IMR-90 (cell line): ENCODE data around the gene ZNRD2. TPM values are rescaled to one million over a fixed set of nuclear protein-coding genes. Genes with fewer than 3 reads are reported as not detected.

Source experiments
- ATAC-seq: fragments of 200-7000 bp; cut with Tn5 transposase; 2 replicates; pipeline ENCODE4 v1.9.1; 2020; ENCODE audit warnings: low read depth, mild to moderate bottlenecking, moderate library complexity
- BruUV-seq: library from RNA; stranded (reverse); fragments of 400-500 nt; replicated peaks from 2 replicates; lab custom pipeline; 2021; lab: Mats Ljungman, UMichigan
- CTCF ChIA-PET: fragments of 300-600 bp; formaldehyde crosslinking; extraction: SDS; loops from one replicate; lab custom pipeline; 2021; ENCODE audit warnings: antibody characterized with exemption; lab: Yijun Ruan, JAX
- POLR2A ChIA-PET: fragments of 300-600 bp; sonication (Branson Sonifier 250); formaldehyde crosslinking; loops from one replicate; lab custom pipeline; 2022; ENCODE audit warnings: antibody characterized with exemption; ENCODE audit not compliant: unreplicated experiment; lab: Charles Lee
- DNase-seq: peaks from one replicate; pipeline ENCODE4 v3.0.0; 2013
- H2AFZ ChIP-seq: replicated peaks from 2 replicates; pipeline ENCODE3; 2013; ENCODE audit warnings: low read length, mild to moderate bottlenecking; ENCODE audit not compliant: poor library complexity
- H2AK5ac ChIP-seq: 2 replicates; pipeline ENCODE4 v1.6.1; 2013; ENCODE audit warnings: low read depth, low read length, inconsistent platforms
- H2AK9ac ChIP-seq: replicated peaks from 2 replicates; pipeline ENCODE3; 2013; ENCODE audit warnings: mild to moderate bottlenecking, low read depth, low read length, moderate library complexity; ENCODE audit not compliant: poor library complexity
- H2BK120ac ChIP-seq: 2 replicates; pipeline ENCODE4 v1.6.1; 2013; ENCODE audit warnings: low read depth, low read length, inconsistent platforms
- H2BK15ac ChIP-seq: 3 replicates; pipeline ENCODE4 v1.6.1; 2013; ENCODE audit warnings: low read depth, low read length, inconsistent platforms
- H2BK20ac ChIP-seq: 2 replicates; pipeline ENCODE4 v1.6.1; 2013; ENCODE audit warnings: low read depth, mild to moderate bottlenecking, inconsistent platforms, low read length, moderate library complexity
- H2BK5ac ChIP-seq: 2 replicates; pipeline ENCODE4 v1.6.1; 2013; ENCODE audit warnings: mild to moderate bottlenecking, low read depth, low read length, inconsistent platforms; ENCODE audit not compliant: poor library complexity, severe bottlenecking
- H3K14ac ChIP-seq: replicated peaks from 2 replicates; pipeline ENCODE4 v1.6.1; 2013; ENCODE audit warnings: low read depth, low read length, inconsistent platforms
- H3K18ac ChIP-seq: 2 replicates; pipeline ENCODE4 v1.6.1; 2013; ENCODE audit warnings: low read depth, low read length, control low read depth
- H3K23ac ChIP-seq: 2 replicates; pipeline ENCODE4 v1.6.1; 2013; ENCODE audit warnings: low read depth, low read length, inconsistent platforms
- H3K27ac ChIP-seq: 2 replicates; pipeline ENCODE4 v1.5.1; 2013; ENCODE audit warnings: mild to moderate bottlenecking, control low read depth, low read length; ENCODE audit not compliant: insufficient read depth
- H3K27me3 ChIP-seq: 2 replicates; pipeline ENCODE4 v1.6.1; 2013; ENCODE audit warnings: low read length; ENCODE audit not compliant: control insufficient read depth, insufficient read depth
- H3K36me3 ChIP-seq: 2 replicates; pipeline ENCODE4 v1.6.1; 2013; ENCODE audit warnings: low read length, mixed read lengths; ENCODE audit not compliant: control insufficient read depth, insufficient read depth
- H3K4ac ChIP-seq: 2 replicates; pipeline ENCODE4 v1.6.1; 2013; ENCODE audit warnings: low read depth, low read length, inconsistent platforms
- H3K4me1 ChIP-seq: 2 replicates; pipeline ENCODE4 v1.6.1; 2013; ENCODE audit warnings: low read length, mixed read lengths; ENCODE audit not compliant: control insufficient read depth, insufficient read depth
- H3K4me2 ChIP-seq: 2 replicates; pipeline ENCODE4 v1.6.1; 2013; ENCODE audit warnings: low read depth, mild to moderate bottlenecking, control low read depth, low read length, moderate library complexity
- H3K4me3 ChIP-seq: 2 replicates; pipeline ENCODE4 v1.5.1; 2013; ENCODE audit warnings: low read depth, mild to moderate bottlenecking, control low read depth, low read length, moderate library complexity; ENCODE audit not compliant: insufficient read depth
- H3K56ac ChIP-seq: 2 replicates; pipeline ENCODE4 v1.6.1; 2013; ENCODE audit warnings: low read length, inconsistent platforms; ENCODE audit not compliant: insufficient read depth; ENCODE audit errors: extremely low read depth
- H3K79me1 ChIP-seq, 2 experiments: 2 replicates each; pipeline ENCODE4 v1.6.1; 2013; ENCODE audit warnings: low read length in 2 of 2, inconsistent platforms in 1 of 2, low read depth in 1 of 2
- H3K9ac ChIP-seq: 2 replicates; pipeline ENCODE4 v1.6.1; 2013; ENCODE audit warnings: low read depth, low read length, control low read depth
- H3K9me1 ChIP-seq: 2 replicates; pipeline ENCODE4 v1.6.1; 2013; ENCODE audit warnings: low read length, inconsistent platforms; ENCODE audit not compliant: insufficient read depth
- H3K9me3 ChIP-seq: 2 replicates; pipeline ENCODE4 v1.6.1; 2013; ENCODE audit warnings: low read length; ENCODE audit not compliant: control insufficient read depth, insufficient read depth
- H4K20me1 ChIP-seq: 2 replicates; pipeline ENCODE4 v1.6.1; 2013; ENCODE audit warnings: low read length, inconsistent platforms; ENCODE audit not compliant: insufficient read depth
- H4K5ac ChIP-seq: 2 replicates; pipeline ENCODE4 v1.6.1; 2013; ENCODE audit warnings: mild to moderate bottlenecking, low read depth, low read length, control low read depth
- H4K8ac ChIP-seq, 2 experiments: 2 replicates each; pipeline ENCODE4 v1.6.1; 2013; ENCODE audit warnings: low read depth in 2 of 2, low read length in 2 of 2, control low read depth in 1 of 2, inconsistent platforms in 1 of 2
- H4K91ac ChIP-seq: 2 replicates; pipeline ENCODE4 v1.6.1; 2013; ENCODE audit warnings: low read depth, low read length, inconsistent platforms; ENCODE audit not compliant: insufficient read depth
- POLR2A ChIP-seq: IDR thresholded peaks from 2 replicates; pipeline ENCODE4 v1.6.1; 2012; ENCODE audit warnings: mild to moderate bottlenecking, low read depth, low read length
- WGBS, 2 experiments: methylation state at CpG; one replicate each; pipeline versions ENCODE4 v1.1.5 to v1.1.7; 2013; ENCODE audit warnings: missing lambda C conversion rate in 2 of 2; ENCODE audit not compliant: insufficient read length in 1 of 2; ENCODE audit errors: extremely low coverage in 2 of 2; 5-methylcytosine and 5-hydroxymethylcytosine counted together
- dilution Hi-C: fragments of 300-500 bp; cut with HindIII; formaldehyde crosslinking; loops from one replicate; pipeline ENCODE4 v1.14.3; 2018; ENCODE audit warnings: low sequenced_read_pairs; ENCODE audit not compliant: unreplicated experiment
- in situ Hi-C: fragments of 300-500 bp; cut with MboI; formaldehyde crosslinking; loops from 3 replicates; pipeline ENCODE4 v1.14.3; 2019; ENCODE audit warnings: low sequenced_read_pairs, inconsistent platforms, mixed read lengths
- intact Hi-C: fragments of 100-400 bp; cut with micrococcal nuclease; formaldehyde crosslinking; loops from 2 replicates; pipeline ENCODE4 v1.10.0; 2022
- polyA plus RNA-seq, 3 experiments: library from polyadenylated mRNA; depleted of rRNA; stranded (reverse); fragments of >200 nt; gene quantifications; 2 replicates each; pipeline ENCODE4 v1.2.3, GENCODE V29; 2012; ENCODE audit warnings: low replicate concordance in 1 of 3
- total RNA-seq: library from RNA; depleted of rRNA; stranded (reverse); fragments of >200 nt; gene quantifications from 2 replicates; pipeline ENCODE4 v1.2.3, GENCODE V29; 2012

The ZNRD2 gene
- total and polyA plus RNA-seq, 2 of the 4 experiments (the other 2 are of a cell fraction) = 75.6 to 90.3 TPM

DNA sequence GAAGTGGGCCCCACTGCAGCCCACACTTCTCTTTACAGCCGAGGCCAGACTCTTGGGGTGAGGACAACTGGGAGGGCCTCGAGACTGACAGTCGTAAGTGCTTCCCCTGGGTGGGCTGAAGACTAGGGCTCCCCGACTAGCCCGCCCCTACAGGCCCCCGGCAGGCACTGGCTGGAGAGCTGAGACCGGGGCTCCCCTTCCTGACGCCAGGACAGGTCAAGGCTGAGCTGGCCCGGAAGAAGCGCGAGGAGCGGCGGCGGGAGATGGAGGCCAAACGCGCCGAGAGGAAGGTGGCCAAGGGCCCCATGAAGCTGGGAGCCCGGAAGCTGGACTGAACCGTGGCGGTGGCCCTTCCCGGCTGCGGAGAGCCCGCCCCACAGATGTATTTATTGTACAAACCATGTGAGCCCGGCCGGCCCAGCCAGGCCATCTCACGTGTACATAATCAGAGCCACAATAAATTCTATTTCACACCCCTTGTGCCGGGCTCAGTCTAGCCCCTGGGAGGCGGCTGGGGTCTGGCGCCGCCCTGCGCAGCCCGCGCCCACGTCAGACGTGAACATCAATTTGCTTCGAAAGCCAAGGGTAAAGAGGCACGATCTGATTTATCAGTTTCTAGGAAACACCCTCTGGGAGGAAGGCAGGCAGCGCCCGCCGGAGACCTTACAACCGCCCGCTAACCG lies 31.9 kb upstream of the ZNRD2 start:
- TSS peak; percentile 84 for BruUV-seq
- no peaks in the 10 kb centered on the region for H3K27me3 ChIP-seq
- no peak overlapping the region for H2AK9ac ChIP-seq
- no peak overlapping the region for H4K8ac ChIP-seq
- no peak overlapping the region for H3K27ac ChIP-seq
- dilution Hi-C loops = no loop called here
- H4K5ac ChIP-seq = no peak overlapping the region
- no peak overlapping the region for H3K14ac ChIP-seq
- no peak overlapping the region for H3K4me3 ChIP-seq
- no peaks in the 10 kb centered on the region; the same call in 1 of the 2 replicates for H3K9me1 ChIP-seq
- H3K9ac ChIP-seq = no peak overlapping the region
- no peak for TF ChIP-seq POLR2A
- H3K56ac ChIP-seq = no peak overlapping the region
- in situ Hi-C loops = no loop called here
- intact Hi-C loops = no loop called here
- ChIA-PET POLR2A (no interaction called here), CTCF (no interaction called here)
- H3K9me3 ChIP-seq = no peaks in the 10 kb centered on the region
- H2BK5ac ChIP-seq = no peak overlapping the region
- H2BK120ac ChIP-seq = no peak overlapping the region
- H2AK5ac ChIP-seq = no peak overlapping the region
- no peak overlapping the region for H3K18ac ChIP-seq
- H3K4me2 ChIP-seq = no peak overlapping the region
- 86% methylated on average over 27 of the region's 43 CpGs; no CpG with 5 or more reads in 1 of the 2 experiments for WGBS, 2 experiments
- H3K4ac ChIP-seq = no peak overlapping the region
- H2AFZ ChIP-seq = no peak overlapping the region
- no peak overlapping the region for H2BK15ac ChIP-seq
- H4K91ac ChIP-seq = no peak overlapping the region
- peaks cover 5% of the 10 kb centered on the region; the same call in 1 of the 2 replicates for H3K4me1 ChIP-seq
- peaks cover 51% of the 10 kb centered on the region for H3K36me3 ChIP-seq
- DNase-seq (no peak), ATAC-seq (no peak)
- no peak overlapping the region for H2BK20ac ChIP-seq
- peaks cover 20% of the 10 kb centered on the region for H4K20me1 ChIP-seq
- no peak overlapping the region for H3K23ac ChIP-seq
- H3K79me1 ChIP-seq = peaks cover 0 to 16% of the 10 kb centered on the region in 2 experiments
